Nephron (organoid): ENCODE results near the gene BAHD1.
A peak's percentile ranks its signal among the peaks of the same experiment; 100 is the strongest.
"Not testable (repeated sequence)": the region's sequence is repeated elsewhere in the genome, so short reads cannot be mapped to it uniquely, and the experiment has no call there.

Source experiments
- H3K27ac Mint-ChIP-seq, 3 experiments: 2 replicates each; pipeline ENCODE4 v1.8.0; 2020; ENCODE audit warnings: mixed read lengths in 3 of 3, mild to moderate bottlenecking in 2 of 3, moderate library complexity in 1 of 3
- H3K27me3 Mint-ChIP-seq: 2 replicates; pipeline ENCODE4 v1.8.0; 2021; ENCODE audit warnings: low read depth, mild to moderate bottlenecking, moderate library complexity, mixed read lengths
- H3K36me3 Mint-ChIP-seq: 2 replicates; pipeline ENCODE4 v1.8.0; 2020; ENCODE audit warnings: low read depth, mixed read lengths
- H3K4me1 Mint-ChIP-seq: 2 replicates; pipeline ENCODE4 v1.8.0; 2020; ENCODE audit warnings: mixed read lengths
- H3K4me3 Mint-ChIP-seq, 3 experiments: 2 replicates each; pipeline ENCODE4 v1.8.0; 2020; ENCODE audit warnings: mild to moderate bottlenecking in 3 of 3, mixed read lengths in 3 of 3, moderate library complexity in 2 of 3
- H3K9me3 Mint-ChIP-seq: 2 replicates; pipeline ENCODE4 v1.8.0; 2020; ENCODE audit warnings: mixed read lengths
- TF ChIP-seq, protein P1 (sequence below), 3 experiments: fragments of 200-600 bp; sonication (generic); IDR thresholded peaks; one replicate each; pipeline ENCODE4 v1.5.0; 2021; ENCODE audit warnings: antibody characterized with exemption in 3 of 3; ENCODE audit not compliant: unreplicated experiment in 3 of 3

The BAHD1 gene

DNA sequence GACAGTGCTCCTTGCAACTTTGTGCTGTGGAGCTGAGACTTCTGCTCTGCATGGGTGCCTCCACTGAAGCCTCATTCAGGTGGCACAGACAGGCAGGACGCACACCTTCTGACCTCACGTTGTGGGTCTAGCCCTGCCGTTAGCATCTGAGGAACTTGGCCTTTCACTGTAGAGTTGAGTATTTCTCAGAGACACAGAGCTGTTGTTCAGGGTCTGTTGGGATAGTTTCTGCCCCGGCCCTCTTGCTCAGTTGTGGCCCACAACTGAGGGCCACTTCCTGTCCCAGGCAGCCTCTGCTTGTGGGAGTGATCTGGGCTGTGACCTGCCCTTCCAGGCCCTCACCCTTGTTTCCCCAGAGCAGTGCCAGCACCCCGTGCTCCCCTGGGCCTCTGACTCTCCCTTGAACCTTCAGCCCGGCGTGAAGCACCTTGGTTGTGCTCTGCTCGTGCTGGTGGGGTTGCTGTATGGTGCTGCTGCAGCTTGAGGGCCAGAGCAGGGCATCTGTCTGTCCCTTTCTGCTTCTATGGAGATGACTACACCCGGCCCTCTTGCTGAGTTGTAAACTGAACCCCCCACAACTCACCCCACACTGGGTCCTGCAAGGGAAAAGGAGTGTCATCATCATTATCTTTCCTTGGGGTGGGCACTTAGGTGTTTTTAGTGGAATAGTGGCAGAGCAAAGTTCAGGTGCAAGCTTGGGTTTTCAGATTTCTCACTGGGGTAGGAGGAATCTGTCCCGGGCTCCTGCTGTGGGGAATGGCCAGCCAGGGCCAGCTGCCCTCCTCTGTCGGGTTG, 11.7 kb downstream of the BAHD1 start:
- H3K4me1 Mint-ChIP-seq: peaks cover 24% of the 10 kb centered on the region
- no peaks in the 10 kb centered on the region for H3K9me3 Mint-ChIP-seq
- H3K36me3 Mint-ChIP-seq: no peaks in the 10 kb centered on the region
- H3K4me3 Mint-ChIP-seq: no peak overlapping the region
- H3K27ac Mint-ChIP-seq: no peak overlapping the region
- no peaks in the 10 kb centered on the region for H3K27me3 Mint-ChIP-seq
- TF ChIP-seq, protein P1, sequence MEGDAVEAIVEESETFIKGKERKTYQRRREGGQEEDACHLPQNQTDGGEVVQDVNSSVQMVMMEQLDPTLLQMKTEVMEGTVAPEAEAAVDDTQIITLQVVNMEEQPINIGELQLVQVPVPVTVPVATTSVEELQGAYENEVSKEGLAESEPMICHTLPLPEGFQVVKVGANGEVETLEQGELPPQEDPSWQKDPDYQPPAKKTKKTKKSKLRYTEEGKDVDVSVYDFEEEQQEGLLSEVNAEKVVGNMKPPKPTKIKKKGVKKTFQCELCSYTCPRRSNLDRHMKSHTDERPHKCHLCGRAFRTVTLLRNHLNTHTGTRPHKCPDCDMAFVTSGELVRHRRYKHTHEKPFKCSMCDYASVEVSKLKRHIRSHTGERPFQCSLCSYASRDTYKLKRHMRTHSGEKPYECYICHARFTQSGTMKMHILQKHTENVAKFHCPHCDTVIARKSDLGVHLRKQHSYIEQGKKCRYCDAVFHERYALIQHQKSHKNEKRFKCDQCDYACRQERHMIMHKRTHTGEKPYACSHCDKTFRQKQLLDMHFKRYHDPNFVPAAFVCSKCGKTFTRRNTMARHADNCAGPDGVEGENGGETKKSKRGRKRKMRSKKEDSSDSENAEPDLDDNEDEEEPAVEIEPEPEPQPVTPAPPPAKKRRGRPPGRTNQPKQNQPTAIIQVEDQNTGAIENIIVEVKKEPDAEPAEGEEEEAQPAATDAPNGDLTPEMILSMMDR (IDR thresholded peaks at IDR 0.05; ENCODE audit: unreplicated experiment in 3 of 3): no peak

DNA sequence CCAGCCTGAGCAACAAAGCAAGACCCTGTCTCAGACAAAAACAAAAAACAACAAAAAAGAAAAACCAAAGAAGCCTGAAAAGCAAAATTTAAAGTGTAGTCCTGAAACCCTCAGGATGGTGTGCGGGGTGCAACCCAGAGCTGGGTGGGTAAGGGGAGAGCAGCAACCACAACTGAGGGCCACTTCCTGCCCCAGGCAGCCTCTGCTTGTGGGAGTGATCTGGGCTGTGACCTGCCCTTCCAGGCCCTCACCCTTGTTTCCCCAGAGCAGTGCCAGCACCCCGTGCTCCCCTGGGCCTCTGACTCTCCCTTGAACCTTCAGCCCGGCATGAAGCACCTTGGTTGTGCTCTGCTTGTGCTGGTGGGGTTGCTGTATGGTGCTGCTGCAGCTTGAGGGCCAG, 13.2 kb downstream of the BAHD1 start:
- H3K4me1 Mint-ChIP-seq: peaks cover 24% of the 10 kb centered on the region
- not testable (repeated sequence) for H3K36me3 Mint-ChIP-seq, H3K27ac Mint-ChIP-seq, H3K27me3 Mint-ChIP-seq, H3K4me3 Mint-ChIP-seq, H3K9me3 Mint-ChIP-seq

DNA sequence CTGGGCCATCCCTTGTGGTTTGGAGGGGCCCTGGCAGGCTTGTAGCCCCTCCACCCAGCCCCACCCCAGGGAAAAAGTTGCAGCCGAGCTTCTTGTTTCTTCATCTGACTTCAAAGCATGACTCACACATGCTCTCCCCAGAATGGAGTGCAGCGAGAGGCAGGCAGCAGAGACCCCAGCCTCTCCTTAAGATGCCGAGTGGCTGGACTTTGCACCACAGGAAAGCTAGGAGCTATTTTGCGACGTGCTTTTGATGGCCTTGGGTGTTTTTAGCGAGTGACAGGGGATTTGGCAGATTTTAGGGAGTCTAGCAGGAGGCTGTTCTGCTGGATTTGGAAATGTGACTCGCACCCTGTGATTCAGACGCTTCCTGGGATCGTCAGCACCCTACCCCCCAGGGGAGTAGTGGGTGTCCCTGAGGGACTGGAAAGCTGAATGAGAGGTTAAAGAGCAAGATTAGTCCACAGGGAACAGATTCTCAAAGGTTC, 14.2 kb downstream of the BAHD1 start:
- Mint-ChIP-seq H3K27me3 (no peaks in the 10 kb centered on the region), H3K9me3 (no peaks in the 10 kb centered on the region), H3K36me3 (no peaks in the 10 kb centered on the region), H3K4me1 (peaks cover 24% of the 10 kb centered on the region), H3K27ac (peak overlapping the region in 1 of 3 experiments; percentile 61), H3K4me3 (no peak overlapping the region)
- TF ChIP-seq, protein P1 (IDR thresholded peaks at IDR 0.05; ENCODE audit: unreplicated experiment in 3 of 3): no peak

DNA sequence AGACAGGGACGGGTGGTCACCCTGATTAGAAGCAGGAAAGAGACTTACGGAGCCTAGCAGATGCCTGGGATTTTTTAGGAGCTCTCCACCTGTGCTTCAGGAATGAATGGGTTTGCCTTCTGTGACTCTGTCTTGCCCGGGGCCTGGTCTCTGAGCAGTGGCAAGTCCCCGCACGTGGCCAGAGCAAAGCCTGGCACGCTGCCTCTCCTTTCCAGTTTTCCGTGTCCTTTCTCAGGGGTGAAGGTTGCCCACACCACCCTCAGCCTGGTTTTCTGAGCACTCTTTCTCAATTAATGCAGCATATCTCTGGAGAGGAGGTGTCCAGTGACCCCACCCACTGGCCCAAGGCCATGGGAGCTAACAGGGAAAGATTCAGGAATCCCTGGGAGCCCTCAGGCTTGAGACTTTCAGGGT, 15.6 kb downstream of the BAHD1 start:
- Mint-ChIP-seq H3K36me3 (no peaks in the 10 kb centered on the region), H3K9me3 (no peaks in the 10 kb centered on the region), H3K4me3 (no peak overlapping the region), H3K4me1 (peaks cover 21% of the 10 kb centered on the region), H3K27ac (no peak overlapping the region), H3K27me3 (no peaks in the 10 kb centered on the region)
- TF ChIP-seq, protein P1 (IDR thresholded peaks at IDR 0.05; ENCODE audit: unreplicated experiment in 3 of 3): no peak

DNA sequence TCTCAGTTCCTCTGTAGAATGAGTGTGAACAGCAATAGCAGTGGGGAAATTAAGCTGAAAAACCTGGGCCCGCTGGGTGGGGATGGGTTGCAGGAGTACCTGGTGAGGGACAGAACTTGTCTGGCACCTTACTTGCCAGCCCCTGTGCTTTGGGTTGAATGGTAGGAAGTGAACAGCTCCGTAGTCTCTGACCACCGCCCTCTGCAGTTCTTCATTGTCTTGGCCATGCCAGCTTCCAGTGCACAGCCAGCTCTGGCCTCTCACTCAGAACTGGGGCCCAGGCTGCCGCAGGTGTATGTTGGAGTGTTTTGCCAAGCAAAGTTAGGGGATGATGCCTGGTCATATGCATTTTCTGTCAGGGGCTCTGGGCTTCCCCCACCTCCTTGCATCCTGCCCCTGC, 16.0 kb downstream of the BAHD1 start:
- Mint-ChIP-seq H3K36me3 (no peaks in the 10 kb centered on the region), H3K27ac (no peak overlapping the region), H3K4me3 (no peak overlapping the region), H3K9me3 (no peaks in the 10 kb centered on the region), H3K4me1 (peaks cover 19% of the 10 kb centered on the region), H3K27me3 (no peaks in the 10 kb centered on the region)
- TF ChIP-seq, protein P1 (IDR thresholded peaks at IDR 0.05; ENCODE audit: unreplicated experiment in 3 of 3): no peak

DNA sequence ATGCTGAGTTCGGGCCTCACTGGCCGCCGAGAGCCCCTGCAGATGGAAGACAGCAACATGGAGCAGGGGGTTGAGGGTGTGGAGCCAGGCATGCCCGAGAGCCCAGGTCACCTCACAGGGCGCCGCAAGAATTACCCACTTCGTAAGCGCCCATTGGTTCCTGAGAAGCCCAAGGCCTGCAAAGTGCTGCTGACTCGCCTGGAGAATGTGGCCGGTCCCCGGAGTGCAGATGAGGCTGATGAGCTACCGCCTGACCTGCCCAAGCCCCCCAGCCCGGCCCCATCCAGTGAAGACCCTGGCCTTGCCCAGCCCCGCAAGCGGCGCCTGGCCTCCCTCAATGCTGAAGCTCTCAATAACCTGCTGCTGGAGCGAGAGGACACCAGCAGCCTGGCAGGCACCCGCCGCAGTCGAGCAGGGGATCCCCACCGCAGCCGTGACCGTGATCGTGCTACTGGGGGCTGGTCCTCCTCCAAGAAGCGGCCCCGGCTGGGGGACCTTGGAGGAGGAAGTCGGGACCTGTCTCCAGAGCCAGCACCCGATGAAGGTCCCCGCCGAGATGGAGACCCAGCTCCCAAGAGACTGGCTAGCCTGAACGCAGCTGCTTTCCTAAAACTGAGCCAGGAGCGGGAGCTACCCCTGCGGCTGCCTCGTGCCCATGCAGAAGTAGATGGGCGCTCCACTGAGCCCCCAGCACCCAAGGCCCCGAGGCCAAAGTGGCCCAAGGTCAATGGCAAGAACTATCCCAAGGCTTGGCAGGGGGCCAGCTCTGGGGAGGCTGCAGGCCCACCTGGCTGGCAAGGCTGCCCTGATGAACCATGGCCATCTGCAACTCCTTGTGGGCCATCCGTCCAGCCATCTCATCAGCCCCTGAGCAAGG, 18.0 kb downstream of the BAHD1 start:
- Mint-ChIP-seq H3K27ac (no peak overlapping the region), H3K9me3 (no peaks in the 10 kb centered on the region), H3K36me3 (peaks cover 5% of the 10 kb centered on the region), H3K27me3 (no peaks in the 10 kb centered on the region), H3K4me3 (no peak overlapping the region), H3K4me1 (peaks cover 19% of the 10 kb centered on the region)
- TF ChIP-seq, protein P1 (IDR thresholded peaks at IDR 0.05; ENCODE audit: unreplicated experiment in 3 of 3): no peak
